Ramos (cell line): ENCODE data around the gene MAPK13.
"Not testable (repeated sequence)": the region's sequence is repeated elsewhere in the genome, so short reads cannot be mapped to it uniquely, and the experiment has no call there.

Experiments used
- in situ Hi-C: fragments of 300-500 bp; cut with MboI; formaldehyde crosslinking; loops from one replicate; pipeline ENCODE4 v1.14.3; 2022; ENCODE audit warnings: low sequenced_read_pairs; ENCODE audit not compliant: unreplicated experiment

MAPK13 gene

DNA sequence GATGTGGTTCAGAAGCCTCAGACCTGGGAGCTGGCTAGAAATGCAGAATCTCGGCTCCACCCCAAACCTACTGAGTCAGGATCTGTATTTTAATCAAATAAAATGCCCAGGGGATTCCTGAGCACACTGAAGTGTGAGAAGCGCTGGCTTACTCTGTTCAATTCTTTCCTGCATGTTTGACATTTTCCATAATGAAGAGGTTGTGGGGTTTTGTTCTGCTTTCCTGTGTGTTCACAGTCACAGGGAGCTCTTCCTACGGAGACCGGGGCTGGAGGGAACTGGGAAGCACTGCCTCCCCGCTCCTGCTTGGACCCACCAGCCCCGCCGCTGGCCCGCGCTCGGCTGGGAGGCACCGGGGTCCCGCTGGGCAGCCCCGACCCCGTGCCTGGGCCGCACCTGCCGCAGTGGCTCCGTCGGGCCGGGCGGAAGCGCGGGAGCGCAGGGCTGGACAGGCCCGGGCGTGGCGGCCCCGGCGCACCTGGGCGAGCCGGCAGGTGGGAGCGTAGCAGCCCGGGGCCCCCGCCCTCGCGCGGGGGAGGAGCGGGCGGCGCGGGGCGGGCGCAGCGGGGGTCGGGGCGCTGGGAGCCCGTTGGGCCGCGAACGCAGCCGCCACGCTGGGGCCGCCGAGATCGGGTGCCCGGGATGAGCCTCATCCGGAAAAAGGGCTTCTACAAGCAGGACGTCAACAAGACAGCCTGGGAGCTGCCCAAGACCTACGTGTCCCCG, at the start of gene MAPK13:
TSS of gene MAPK13 (plus strand) at position 573 of the 726 bp plus-strand sequence. CDS start at position 643, 70 bp downstream.
- in situ Hi-C loops: no loop called here

DNA sequence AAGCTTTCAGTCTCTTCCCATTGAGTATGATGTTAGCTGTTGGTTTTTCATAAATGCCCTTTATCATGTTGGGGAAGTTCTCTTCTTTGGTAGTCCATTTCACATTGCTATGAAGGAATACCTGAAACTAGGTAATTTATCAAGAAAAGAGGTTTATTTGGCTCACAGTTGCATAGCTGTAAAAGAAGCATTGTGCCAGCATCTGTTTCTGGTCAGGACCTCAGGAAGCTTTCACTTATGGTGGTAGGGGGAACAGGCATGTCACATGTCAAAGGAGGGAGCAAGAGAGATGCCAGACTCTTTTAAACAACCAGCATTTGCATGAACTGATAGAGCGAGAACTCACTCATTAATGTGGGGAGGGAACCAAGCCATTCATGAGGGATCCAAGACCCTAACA, 48.0 kb upstream of the MAPK13 start:
- in situ Hi-C loops: no loop called here

DNA sequence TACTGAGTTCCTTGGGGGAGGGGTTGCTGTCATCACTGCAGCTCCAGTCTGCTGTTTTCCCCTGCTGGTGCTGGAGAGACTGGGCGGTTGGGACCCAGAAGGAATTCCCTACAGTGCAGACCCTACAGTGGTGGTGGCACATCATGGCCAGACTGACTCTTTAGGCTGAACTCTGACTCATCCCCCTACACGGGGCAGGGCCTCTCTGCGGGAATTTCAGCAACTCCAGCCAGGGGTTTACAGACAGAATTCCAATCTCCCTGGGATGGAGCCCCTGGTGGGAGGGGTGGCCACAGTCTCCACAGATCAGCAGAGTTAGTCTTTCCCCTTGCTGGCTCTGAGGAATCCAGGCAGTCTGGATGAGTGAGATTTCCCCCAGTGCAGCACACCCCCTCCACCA, 46.9 kb upstream of the MAPK13 start:
- in situ Hi-C loops: no loop called here

DNA sequence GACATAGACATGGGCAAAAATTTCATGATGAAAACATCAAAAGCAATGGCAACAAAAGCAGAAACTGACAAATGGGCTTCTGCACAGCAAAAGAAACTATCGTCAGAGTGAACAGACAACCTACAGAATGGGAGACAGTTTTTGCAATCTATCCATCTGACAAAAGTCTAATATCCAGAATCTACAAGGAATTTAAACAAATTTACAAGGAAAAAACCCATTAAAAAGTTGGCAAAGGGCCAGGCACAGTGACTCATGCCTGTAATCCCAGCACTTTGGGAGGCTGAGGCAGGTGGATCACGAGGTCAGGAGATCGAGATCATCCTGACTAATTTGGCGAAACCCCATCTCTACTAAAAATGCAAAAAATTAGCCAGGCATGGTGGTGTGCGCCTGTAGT, 42.1 kb upstream of the MAPK13 start:
- in situ Hi-C loops: not testable (repeated sequence)

DNA sequence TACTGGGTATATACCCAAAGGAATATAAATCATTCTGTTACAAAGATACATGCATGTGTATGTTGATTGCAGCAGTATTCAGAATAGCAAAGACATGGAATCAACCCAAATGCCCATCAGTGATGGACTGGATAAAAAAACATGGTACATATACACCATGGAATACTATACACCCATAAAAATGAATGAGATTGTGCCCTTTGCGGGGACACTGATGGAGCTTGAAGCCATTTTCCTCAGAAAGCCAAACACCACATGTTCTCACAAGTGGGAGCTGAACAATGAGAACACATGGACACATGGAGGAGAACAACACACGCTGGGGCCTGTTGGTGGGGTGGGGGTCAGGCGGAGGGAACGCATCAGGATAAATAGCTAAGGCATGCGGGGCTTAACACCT, 41.3 kb upstream of the MAPK13 start:
- in situ Hi-C loops: no loop called here

DNA sequence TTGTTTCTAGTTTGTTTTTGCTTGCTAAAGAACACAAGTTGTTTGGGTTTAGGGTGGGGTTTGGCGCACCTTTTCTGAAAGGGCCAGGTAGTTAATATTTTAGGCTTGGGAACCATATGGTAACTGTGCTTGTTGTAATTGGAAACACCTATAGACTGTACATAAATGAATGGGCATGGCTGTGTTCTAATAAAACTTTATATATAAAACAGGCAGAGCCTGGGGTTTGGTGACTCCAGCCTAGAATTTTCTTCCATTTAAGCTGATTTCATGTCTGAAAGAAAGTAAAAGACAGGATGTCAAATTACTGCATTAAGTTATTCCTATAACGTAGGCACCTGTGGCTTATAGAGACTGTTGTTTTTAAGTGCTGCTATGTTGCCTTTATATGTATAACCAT, 36.1 kb upstream of the MAPK13 start:
- in situ Hi-C loops: no loop called here

DNA sequence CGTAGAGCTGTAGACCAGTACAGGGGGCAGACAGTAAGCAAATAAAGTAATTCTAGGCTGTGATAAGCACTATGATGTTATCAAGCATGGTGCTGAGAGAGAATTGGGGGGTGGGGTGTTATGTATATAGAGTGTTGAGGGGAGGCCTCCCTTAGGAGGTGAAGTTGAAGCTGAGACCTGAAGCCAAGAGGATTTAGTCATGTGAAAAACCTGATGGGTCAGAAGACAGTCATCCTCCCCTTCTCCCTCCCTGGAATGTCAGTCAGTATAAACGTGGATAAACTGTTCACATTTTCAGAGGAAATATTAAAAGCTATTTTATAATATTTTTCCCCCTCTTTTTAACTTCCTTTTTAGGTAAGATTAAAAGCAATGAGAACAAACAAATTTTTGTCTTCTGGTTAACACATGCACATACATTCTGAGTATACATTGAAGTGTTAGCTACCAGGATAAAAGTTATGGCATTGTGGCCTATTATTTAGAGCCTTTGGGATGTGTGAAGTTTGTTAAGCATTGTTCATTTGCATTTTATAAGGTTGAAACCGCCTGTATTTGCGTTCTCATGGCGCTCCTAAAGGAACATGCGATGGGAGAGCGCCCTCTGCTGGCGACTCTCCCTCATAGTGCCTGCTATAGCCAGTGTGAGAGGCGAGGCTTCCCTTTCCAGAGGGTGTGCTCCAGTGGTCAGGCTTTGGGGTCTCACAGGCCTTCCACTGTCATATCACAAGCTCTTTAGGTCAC, 35.4 kb upstream of the MAPK13 start:
- in situ Hi-C loops: no loop called here

DNA sequence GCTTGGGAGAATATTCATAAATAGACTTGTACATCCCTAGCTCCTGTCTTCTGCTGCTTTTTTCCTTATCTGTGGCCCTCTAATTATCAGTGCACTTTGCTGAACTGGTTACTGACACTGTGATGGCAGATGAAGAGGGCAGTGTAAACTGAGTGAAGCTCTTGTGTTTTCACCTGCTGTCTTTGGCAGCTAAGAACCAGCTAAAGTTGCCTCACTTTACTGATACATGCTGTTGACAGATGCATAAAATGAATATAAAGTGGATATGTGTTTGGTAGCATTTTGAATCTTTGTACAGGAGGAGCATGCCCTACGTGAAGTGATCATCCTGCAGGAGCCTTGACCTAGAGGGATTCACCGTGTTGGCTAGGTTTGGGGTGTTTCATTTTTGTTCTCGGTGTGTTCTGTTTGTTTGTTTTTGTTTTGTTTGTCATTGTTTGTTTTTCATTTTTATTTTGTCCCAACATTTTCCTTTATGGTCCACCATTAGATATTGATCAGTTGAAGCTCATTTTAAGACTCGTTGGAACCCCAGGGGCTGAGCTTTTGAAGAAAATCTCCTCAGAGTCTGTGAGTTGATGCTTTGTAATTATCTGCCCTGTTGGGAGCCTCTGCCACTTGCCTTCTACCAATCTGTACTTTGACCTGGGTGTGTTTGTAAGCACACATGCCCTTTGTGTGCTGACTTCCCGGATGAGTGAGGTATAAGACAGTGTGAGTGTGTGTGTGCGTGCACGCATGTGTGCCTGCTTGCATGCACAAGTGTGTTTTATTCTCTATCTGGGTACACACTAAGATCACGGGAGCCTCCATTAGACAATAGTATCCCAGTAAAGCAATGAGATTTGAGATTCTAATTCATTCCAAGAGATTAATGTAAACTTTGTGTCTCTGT, 34.6 kb upstream of the MAPK13 start:
- in situ Hi-C loops: no loop called here

DNA sequence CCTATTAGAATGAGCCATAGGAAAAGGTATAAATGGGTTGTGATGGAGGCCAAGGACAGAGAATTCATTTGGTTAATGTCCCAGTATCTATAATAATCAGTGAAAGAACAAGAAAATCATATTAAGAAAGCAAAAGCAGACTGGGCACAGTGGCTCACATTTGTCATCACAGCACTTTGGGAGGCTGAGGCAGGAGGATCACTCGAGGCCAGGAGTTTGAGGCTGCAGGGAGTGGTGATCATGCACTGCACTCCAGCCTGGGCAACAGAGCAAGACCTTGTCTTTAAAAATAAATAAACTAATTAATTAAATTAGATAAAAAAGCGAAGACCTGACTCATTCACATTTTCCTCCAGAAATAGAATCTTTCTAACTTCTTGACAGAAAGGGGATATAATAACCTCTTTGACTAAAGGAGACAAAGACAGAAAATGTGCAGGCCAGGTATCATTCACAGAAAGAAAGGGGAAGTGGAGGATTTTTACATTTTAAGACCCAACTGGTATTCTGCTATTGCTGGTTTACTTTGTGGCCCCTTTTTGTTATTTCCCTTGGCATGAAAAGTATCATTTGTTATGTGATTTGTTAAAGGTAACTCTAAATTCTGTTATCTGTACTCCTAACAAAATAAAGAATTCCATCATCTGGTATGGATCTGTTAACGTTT, 31.9 kb upstream of the MAPK13 start:
- in situ Hi-C loops: no loop called here

DNA sequence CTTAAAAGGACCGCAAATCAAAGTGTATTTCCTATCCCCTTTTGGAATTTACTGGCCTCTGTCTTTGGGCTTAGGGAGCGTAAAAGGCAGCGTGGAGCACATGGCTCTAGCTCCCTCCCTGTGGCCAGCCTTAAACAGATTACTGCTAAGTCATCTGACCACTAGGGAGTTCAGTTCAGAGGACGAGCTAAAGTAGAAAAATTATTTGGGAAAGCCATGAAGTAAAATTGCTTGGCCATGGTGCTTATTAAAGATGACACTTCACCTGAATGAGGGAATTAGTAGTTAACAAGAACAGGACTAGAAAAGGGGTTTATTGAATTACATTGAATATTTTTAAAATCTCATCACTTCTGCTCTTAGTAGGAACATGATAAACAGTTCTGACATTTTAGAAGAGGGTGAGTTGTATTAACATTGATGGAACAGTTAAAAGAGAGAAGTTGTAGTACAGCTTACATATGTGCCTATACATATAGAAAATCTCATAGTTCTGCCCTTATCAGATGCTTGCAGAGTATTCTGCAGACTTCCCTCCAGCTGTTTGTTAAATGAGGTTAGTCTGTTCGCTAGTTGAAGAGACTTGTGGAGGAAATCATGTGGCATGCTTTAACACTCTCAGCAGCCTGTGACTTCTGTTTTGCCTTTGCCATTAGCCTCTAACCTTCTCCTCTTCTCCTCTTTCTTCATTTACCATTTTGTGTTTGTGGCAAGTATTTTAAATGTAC, 31.2 kb upstream of the MAPK13 start:
- in situ Hi-C loops: no loop called here

DNA sequence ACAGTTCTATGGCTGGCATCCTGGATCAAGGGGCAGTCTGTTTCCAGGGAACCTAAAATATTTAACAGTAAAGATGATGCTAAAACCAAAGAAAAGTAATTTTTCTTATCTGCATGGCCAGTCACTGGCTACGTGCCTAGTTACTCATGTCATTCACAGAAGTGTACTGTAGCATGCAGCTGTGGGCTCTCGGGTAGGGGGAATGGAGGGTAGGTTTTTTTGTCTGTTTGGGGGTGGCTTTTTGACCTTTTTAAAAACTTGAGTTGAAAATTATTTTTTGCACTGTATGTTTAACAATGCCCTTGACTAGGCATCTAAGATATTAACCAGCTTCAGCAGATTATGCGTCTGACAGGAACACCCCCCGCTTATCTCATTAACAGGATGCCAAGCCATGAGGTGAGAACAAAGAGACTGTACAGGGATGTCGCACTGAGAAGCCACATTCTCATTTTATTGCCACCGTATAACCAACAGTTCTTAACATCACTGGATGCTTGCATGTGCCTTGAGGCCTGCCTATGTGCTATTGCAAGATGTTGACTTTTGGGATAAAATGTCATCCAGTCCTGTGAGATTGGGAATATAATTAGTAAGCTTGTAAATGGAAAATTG, 30.3 kb upstream of the MAPK13 start:
- in situ Hi-C loops: no loop called here

DNA sequence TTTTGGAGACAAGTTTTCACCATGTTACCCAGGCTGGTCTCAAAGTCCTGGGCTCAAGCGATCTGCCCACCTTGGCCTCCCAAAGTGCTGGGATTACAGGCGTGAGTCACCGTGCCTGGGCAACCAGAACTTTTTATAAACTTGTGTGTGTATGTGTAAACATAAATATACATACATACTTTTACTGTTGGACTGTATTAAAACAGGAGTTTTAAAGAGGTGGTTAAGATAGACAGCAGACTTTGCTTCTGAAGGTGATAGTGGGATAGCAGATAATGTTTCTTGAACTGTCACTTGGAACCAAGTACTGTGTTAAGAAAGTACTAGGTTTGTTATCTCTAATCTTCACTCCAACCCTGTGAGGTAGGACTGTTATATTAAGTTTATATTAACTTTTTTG, 28.6 kb upstream of the MAPK13 start:
- in situ Hi-C loops: no loop called here

DNA sequence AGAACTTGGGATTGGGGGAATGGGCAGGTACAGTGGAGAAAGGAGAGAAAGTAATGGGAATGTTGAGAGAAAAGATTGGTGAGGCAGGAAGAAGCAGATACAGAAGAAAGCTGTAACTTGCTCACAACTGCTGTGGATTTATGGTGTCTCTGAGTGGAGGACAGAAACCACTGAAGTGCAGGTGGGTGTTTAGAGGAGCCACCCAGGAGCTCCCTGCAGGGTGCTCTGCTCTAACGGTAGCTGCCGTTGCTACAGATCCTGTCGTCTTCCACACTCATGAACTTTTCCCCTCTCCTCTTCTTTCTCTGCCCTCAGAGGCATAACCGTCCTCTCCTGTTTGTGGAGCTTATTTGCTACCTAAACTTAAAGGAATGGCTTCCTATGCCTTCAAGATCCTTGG, 27.5 kb upstream of the MAPK13 start:
- in situ Hi-C loops: no loop called here

DNA sequence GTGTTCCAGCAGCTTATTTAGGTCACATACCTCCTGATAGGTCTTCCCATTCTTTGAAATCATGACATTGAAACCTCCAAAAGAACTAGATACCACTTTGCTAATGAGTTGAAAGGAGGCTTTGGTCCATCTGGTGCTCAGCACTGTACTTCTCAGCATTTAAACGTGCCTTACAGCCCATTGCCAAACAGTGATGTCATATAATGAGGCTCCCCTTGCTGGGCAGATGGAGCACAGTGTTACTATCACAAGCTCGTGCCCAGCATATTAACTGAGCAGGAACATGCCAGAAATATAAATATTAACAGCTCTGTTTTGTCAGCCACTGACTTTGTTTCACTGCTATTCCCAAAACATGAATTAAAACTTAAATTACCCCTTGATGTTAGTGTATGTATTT, 25.5 kb upstream of the MAPK13 start:
- in situ Hi-C loops: no loop called here

DNA sequence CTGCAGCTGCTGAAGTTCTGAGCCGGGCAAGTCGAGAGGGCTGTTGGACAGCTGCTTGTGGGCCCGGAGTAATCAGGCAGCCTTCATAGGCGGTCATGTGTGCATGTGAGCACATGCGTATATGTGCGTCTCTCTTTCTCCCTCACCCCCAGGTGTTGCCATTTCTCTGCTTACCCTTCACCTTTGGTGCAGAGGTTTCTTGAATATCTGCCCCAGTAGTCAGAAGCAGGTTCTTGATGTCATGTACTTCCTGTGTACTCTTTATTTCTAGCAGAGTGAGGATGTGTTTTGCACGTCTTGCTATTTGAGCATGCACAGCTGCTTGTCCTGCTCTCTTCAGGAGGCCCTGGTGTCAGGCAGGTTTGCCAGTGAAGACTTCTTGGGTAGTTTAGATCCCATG, 21.2 kb upstream of the MAPK13 start:
- in situ Hi-C loops: no loop called here

DNA sequence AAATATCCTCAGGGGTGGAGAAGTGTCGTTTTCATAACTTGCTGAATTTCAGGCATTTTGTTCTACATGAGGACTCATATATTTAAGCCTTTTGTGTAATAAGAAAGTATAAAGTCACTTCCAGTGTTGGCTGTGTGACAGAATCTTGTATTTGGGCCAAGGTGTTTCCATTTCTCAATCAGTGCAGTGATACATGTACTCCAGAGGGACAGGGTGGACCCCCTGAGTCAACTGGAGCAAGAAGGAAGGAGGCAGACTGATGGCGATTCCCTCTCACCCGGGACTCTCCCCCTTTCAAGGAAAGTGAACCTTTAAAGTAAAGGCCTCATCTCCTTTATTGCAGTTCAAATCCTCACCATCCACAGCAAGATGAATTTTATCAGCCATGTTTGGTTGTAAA, 20.3 kb upstream of the MAPK13 start:
- in situ Hi-C loops: no loop called here

DNA sequence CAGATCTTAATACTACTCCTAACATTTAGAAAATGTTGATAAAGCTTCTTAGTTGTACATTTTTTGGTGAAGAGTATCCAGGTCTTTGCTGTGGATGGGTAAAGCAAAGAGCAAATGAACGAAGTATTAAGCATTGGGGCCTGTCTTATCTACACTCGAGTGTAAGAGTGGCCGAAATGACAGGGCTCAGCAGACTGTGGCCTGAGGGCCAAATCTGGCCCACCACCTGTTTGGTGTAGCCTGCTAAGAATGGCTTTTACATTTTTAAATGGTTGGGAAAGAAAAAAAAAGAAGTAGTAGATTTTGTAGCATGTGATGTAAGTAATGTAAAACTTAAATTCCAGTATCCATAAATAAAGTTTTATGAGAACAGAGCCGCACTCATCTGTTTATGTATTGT, 19.4 kb upstream of the MAPK13 start:
- in situ Hi-C loops: no loop called here

DNA sequence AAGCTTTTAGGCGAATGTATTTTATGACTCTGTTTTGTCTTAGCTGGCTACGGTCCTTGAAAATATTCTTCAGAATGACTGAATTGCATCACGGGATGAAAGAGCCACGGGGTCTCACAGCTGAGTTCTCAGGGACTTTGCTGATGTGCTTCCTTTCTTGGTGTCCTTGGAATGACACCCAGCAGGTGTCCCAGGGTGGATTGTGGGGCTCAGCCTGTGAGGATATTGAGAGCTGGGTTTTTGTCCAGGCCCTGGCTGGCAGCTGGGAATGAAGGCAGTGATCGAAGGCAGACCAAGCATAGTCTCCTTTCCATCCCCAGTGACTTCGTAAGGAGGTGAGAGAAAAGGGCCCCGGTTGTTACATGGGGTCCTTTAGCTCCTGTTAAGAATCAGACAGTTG, 18.8 kb upstream of the MAPK13 start:
- in situ Hi-C loops: no loop called here

DNA sequence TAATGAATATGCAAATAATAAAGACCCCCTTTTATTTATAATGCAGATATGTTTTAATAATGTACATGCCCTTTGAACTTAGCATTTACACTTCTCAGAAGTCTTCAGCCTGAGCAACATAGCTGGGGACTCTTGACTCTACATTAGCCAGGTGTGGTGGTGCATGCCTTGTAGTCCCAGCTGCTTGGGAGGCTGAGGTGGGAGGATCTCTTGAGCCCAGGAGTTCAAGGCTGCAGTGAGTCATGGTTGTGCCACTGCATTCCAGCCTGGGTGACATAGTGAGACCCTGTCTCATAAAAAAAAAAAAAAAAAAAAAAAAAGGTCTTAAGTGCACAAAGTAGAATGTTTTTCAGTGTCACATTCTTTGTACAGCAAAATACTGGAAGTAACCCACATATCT, 17.3 kb upstream of the MAPK13 start:
- in situ Hi-C loops: no loop called here
